H1 (cell line): ENCODE results near the gene CDADC1. TPM values are rescaled to one million over a fixed set of nuclear protein-coding genes. Genes with fewer than 3 reads are reported as not detected.

Experiments
- BRCA1 ChIP-seq: IDR thresholded peaks from 2 replicates; pipeline ENCODE4 v1.6.1; 2012; ENCODE audit warnings: low read depth, low read length, improper control_type of control experiment
- CEBPB ChIP-seq: IDR thresholded peaks from 2 replicates; pipeline ENCODE4 v1.6.1; 2012; ENCODE audit warnings: low read depth, low read length
- CTCF ChIP-seq, 3 experiments: IDR thresholded peaks; 1 replicate in 2 of 3; 2 replicates in 1 of 3; pipeline versions ENCODE4 v1.5.1 to v1.6.1; 2011; ENCODE audit warnings: low read length in 3 of 3, mild to moderate bottlenecking in 3 of 3, inconsistent platforms in 2 of 3, low read depth in 1 of 3, moderate library complexity in 1 of 3; ENCODE audit not compliant: insufficient read depth in 1 of 3; ENCODE audit errors: control extremely low read depth in 1 of 3
- FOSL1 ChIP-seq: IDR thresholded peaks from 2 replicates; pipeline ENCODE4 v1.6.1; 2011; ENCODE audit warnings: mild to moderate bottlenecking, low read depth, low read length, moderate library complexity; ENCODE audit not compliant: insufficient read depth
- POU5F1 ChIP-seq: IDR thresholded peaks from 2 replicates; pipeline ENCODE4 v1.6.1; 2011; ENCODE audit warnings: low read depth, mild to moderate bottlenecking, low read length, moderate library complexity
- SP1 ChIP-seq: IDR thresholded peaks from 2 replicates; pipeline ENCODE4 v1.6.1; 2011; ENCODE audit warnings: low read depth, low read length
- polyA plus RNA-seq, 7 experiments: library from polyadenylated mRNA; depleted of rRNA in 3 of 7; stranded (reverse) in 5 of 7; unstranded in 2 of 7; fragments of >200 nt in 5 of 7; fragments of 200-250 nt in 2 of 7; gene quantifications; 1 replicate in 5 of 7; 2 replicates in 1 of 7; 4 replicates in 1 of 7; pipeline versions ENCODE4 v1.2.1 to v1.2.3, GENCODE V29; 2011 to 2013; ENCODE audit warnings: missing spikeins in 2 of 7, mixed read lengths in 2 of 7
- total RNA-seq: library from RNA; stranded (reverse); fragmentation: NEBNext Ultra II Directional; extraction: Animal tissue kit (Norgen Biotek cat#: 25700); gene quantifications from 2 replicates; pipeline ENCODE4 v1.2.1, GENCODE V29; 2021

The CDADC1 gene
- total and polyA plus RNA-seq, 2 of the 8 experiments (the other 6 are each of a cell fraction or from before 2014, with no cell fraction given) = 0.98 to 2.7 TPM

- TF ChIP-seq CTCF (IDR thresholded peaks at IDR 0.05; ENCODE audit: control extremely low read depth in 1 of 3, insufficient read depth in 1 of 3, low read depth in 1 of 3, low read length in 3 of 3) (no peak), POU5F1 (no peak), SP1 (no peak), BRCA1 (no peak), CEBPB (no peak), FOSL1 (no peak)
Measured at GRCh38 chr13:49208619-49209018, 39.1 kb upstream of the CDADC1 start (continued).
